HK-2 (cell line): ENCODE measurements around the gene STAT5B.
"Not testable (repeated sequence)": the region's sequence is repeated elsewhere in the genome, so short reads cannot be mapped to it uniquely, and the experiment has no call there.

Experiments used
- DNase-seq: peaks from one replicate; pipeline ENCODE4 v3.0.0-alpha.2; 2018; ENCODE audit not compliant: unreplicated experiment

Gene STAT5B

DNA sequence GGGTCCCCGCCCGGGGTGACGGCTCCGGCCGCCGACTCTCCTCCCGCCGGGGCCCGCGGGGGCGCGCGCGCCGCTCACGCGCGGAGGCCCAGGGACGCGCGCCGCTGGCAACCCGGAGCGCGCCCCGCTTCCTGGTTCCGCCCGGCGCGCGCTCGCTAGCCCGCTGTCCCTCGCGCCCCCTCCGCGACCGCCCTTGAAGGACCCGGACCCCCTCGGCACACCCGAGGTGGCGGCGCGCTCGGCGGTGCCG lies at the start of gene STAT5B:
Gene STAT5B, minus strand, starts transcription at position 33 of the 250 bp plus-strand sequence. CDS start 44,264 bp downstream, outside the sequence.
- peak; percentile 59 for DNase-seq

DNA sequence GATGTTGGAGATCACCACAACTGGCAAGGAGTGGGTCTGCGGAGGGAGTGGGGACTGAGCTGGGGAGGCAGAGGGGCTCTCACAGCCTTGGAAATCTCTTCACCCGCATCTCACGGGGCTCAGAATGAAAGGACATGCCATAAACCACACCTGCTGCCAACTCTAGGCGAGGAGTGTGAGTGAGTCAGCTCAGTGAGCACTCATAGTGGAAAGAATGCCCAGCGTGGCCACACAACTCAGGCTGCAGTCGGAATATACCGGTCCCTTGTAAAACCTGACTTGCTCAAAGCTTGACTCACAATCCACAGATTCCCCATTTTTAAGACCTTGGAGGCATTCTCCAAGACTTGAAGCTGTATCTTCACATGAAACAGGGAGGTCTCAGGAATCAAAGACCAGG lies 48.8 kb upstream of the STAT5B start:
- peak; percentile 77 for DNase-seq

- DNase-seq: no peak
These were observed 47.1 kb upstream of the STAT5B start for GRCh38 chr17:42323268-42323773.

GRCh38 chr17:42322382-42323267 lies 46.4 kb upstream of the STAT5B start:
- DNase-seq: peak; percentile 91

DNA sequence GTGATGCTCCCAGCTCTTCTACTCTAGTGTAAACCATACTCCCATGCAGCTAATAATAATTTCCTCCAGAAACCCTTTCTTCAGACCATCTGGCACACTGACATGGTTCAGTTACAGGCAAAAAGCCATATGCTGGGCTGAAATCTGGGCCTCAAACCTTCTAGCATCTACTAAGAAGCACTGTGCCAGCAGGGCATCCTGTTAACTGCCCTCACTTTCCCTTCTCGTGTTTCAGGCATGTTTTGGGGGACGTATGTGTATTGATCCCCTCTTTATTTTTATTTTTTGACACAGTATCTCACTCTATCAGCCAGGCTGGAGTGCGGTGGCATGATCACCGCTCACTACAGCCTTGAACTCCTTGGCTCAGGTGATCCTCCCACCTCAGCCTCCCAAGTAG lies 45.4 kb upstream of the STAT5B start:
- DNase-seq: no peak

- not testable (repeated sequence) for DNase-seq
These were observed 41.8 kb upstream of the STAT5B start for GRCh38 chr17:42317967-42318366.

DNA sequence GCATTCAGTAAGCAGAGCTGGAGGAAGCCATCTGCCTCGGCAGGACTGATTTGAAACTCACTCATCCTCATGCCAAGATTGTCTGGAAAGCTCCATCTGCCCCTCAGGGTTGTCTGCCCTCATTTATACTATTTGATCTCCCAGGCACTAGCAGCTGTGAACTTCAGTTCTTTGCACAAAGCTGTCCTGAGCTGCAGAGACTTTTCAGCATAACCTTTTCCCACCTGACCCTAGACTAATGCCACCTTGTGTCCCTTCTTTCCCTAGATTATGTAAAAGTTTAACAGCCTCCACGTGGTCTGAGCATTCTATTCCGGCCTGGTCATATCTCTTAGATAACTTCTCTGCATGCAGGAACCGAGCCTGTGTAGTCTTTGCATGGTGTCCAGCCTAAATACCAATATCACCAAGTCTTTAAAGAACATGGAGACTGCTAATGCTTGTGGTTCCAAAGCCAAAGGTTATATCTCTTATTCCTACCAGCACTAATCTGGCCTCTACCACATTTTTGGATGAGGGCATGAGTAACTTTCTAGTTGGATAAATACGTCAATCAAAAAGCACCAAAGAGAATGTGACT lies 41.2 kb upstream of the STAT5B start:
- DNase-seq: no peak

- DNase-seq: no peak
These were observed 40.6 kb upstream of the STAT5B start for GRCh38 chr17:42316755-42317154.

- no peak for DNase-seq
These were observed 39.4 kb upstream of the STAT5B start for GRCh38 chr17:42315402-42316156.

DNA sequence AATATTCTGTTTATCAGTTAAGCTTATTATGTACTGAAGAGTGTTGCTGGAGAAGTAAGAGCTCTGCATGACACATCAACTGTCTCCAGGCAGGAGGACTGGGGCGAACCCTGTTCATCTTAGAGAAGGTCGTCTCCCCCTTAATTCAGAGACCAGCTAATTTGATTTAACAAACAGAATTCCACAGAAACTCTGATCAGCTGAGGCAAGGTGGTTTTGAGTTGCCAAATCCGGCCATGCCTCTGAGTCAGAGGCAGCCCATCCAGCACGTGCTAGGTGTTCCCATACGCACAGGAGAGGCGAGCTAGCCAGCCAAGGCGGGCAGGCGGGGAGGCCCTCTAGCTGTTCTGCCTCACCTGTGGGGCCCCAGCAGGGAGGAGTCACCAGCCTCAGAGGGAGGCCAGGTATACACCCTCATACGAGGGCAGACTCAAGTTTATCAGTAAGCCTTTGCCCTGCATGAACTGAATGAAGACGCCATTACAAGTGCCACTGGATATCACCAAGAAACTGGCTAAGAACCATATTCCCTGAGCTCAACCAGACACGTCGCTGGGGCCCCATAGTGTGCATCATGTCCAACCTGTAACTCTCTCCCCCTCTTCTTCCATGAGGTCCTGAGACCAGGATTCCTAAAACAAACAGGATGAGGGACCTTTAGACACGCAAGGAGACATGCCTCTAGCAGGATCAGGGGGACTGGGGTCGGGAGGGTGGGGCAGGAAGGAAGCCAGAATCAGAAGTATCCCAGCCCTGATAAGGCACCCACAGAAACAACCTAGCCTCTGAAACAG lies 37.8 kb upstream of the STAT5B start:
- no peak for DNase-seq

- no peak for DNase-seq
These were observed 37.2 kb upstream of the STAT5B start for GRCh38 chr17:42313389-42313772.

DNA sequence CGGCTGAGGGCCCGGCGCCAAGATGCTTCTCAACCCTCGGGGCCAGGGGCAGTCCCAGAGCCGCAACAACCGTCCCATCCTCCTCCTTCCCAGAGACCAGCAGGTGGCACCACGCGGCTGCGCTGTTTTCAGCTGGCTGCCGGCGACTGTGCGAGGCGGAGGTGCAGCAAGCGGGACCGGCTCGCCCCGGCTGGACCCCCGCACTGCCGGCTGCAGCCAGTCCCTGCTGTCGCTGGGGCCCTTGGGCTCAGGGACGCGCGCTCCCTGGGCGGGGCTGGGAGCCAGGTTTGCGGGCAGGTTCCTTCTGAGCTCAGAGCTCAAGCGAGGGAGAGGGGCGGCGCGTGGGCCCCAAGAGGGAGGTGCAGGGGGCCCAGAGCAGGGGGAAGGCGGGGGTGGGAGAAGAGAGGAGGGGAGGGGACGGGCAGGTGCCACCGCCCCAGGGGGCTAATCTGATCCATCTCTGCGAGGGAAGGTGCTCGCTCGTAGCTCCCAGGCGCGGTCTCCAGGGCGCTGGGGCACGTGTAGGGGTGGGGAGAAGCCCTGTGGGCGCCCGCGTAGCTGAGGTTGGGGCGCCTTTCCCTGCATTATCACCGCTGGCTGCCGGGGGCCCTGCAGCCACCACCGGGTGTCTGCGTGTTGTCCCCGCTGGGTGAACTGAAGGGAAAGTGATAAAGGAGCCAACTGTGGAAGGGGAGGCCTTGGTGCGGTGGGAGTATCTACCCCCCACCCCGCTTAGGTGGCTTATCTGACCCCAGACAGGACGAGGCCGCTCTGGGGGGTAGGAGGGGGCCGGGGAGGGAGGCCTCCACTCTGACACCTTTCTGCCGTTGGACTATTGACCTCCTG lies 36.3 kb upstream of the STAT5B start:
- DNase-seq: peak; percentile 83

DNA sequence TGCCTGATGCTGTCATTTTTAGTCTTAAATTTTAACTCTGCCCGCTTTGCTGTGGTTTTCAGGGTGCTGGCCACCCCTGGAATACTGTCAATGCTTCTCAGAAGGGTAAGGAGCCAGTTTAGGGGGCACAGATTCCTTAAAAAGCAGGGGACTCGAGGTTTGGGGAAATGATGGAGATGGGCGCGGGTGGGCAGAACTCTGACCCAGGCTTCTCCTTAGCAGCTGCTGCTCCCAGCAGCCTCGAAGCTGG lies 35.8 kb upstream of the STAT5B start:
- DNase-seq: no peak

- peak; percentile 84 for DNase-seq
These were observed 35.2 kb upstream of the STAT5B start for GRCh38 chr17:42311240-42312034.

- no peak for DNase-seq
These were observed 34.6 kb upstream of the STAT5B start for GRCh38 chr17:42310787-42311215.

- no peak for DNase-seq
These were observed 34.0 kb upstream of the STAT5B start for GRCh38 chr17:42309986-42310786.

GRCh38 chr17:42309142-42309541 lies 33.0 kb upstream of the STAT5B start:
- no peak for DNase-seq

DNA sequence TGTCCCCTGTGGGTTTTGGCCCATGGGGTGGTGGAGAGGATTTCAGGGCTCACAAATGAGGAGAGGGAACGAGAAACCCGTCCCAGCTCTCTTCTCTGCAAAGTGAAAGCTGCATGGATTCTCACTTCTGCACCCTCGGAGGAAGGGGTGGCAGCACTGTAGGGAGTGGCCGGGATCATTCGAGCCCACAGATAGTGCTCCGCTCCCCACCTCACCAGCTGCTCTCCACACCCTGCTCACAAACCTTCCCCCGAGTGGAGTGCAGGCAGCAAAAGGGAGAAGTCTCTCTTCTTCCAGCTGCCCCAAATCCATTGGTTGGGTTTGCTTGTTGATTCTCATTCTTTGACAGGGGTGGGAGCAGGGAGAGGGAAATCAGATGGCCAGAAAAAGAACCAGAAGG lies 32.3 kb upstream of the STAT5B start:
- no peak for DNase-seq

- DNase-seq: no peak
These were observed 31.3 kb upstream of the STAT5B start for GRCh38 chr17:42307362-42307927.
